AG04450 (cell line): ENCODE results near the gene ZFAND2A. TPM values are rescaled to one million over a fixed set of nuclear protein-coding genes. Genes with fewer than 3 reads are reported as not detected.

ENCODE experiments used
- CTCF ChIA-PET: fragments of 300-600, 350-600 bp; formaldehyde crosslinking; extraction: SDS; loops from one replicate; lab custom pipeline; 2022; ENCODE audit warnings: antibody characterized with exemption, inconsistent platforms; lab: Charles Lee
- POLR2A ChIA-PET: fragments of 350-600 bp; formaldehyde crosslinking; extraction: SDS; loops from one replicate; lab custom pipeline; 2021; ENCODE audit warnings: antibody characterized with exemption, inconsistent platforms; lab: Yijun Ruan, JAX
- DNase-seq: peaks from one replicate; pipeline ENCODE4 v3.0.0-alpha.2; 2011; ENCODE audit warnings: low read depth, low spot score
- H3K27ac ChIP-seq: one replicate; pipeline ENCODE4 v1.5.1; 2012; ENCODE audit warnings: low read depth, low read length, control low read depth
- H3K27me3 ChIP-seq: one replicate; pipeline ENCODE4 v1.6.0; 2012; ENCODE audit warnings: low read length; ENCODE audit not compliant: control insufficient read depth, insufficient read depth
- H3K4me3 ChIP-seq: 2 replicates; pipeline ENCODE4 v1.5.1; 2011; ENCODE audit warnings: mild to moderate bottlenecking, low read depth, low read length, control low read depth
- H3K9me3 ChIP-seq: 2 replicates; pipeline ENCODE4 v1.5.1; 2012; ENCODE audit warnings: low read length; ENCODE audit not compliant: control insufficient read depth, insufficient read depth
- polyA plus RNA-seq: library from polyadenylated mRNA; depleted of rRNA; stranded (reverse); fragments of >200 nt; gene quantifications from 2 replicates; pipeline ENCODE4 v1.2.3, GENCODE V29; 2011
- TF ChIP-seq, protein P1 (sequence below): IDR thresholded peaks from 2 replicates; pipeline ENCODE4 v1.5.1; 2011; ENCODE audit warnings: low read depth, low read length, control low read depth, inconsistent platforms

The ZFAND2A gene
- polyA plus RNA-seq, 1 experiment = 38.9 TPM

DNA sequence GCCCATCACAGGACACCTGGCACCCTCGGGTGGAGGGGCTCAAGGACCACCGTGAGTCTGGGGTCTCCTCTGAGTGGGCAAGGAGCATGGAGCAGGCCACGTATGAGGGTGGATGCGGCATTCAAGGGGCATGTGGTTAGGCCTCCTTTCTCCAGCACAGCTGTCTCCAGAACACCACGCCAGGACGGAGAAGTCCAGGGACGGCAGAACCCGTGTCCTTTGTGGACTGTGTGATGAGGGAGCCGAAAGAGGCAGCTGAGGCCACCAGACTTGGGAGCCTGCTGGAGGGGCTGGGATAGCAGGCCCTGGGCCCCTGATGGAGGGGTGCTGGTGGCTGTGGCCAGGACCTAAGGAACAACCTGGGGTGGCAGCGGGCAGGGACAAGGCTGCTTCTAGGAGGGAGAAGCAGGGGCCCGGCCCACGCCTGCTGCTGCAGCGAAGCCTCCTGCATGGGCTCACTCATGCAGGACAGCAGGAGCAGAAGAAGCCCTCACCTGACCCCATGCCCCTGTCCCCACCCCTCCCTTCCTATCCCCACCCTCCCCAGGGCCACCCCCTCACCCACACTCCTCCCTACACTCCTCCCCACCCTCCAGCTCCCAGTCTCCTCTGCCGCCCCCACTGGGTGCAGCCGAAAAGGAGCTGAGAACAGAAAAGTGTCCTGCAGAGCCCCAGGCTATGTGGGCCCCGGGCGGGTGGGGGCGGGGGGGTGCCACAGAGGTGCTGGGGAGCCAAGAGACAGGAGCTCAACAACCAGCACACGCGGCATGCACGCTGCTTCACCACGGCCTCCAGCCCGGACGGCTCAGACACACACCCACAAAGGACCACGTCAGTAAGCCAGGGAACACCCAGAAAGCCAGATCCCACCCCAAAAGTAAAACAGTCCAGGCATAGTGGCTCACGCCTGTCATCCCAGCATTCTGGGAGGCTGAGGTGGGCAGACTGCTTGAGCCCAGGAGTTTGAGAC is 29.7 kb downstream of the ZFAND2A start:
- no peak for DNase-seq
- Histone ChIP-seq H3K4me3 (no peak overlapping the region), H3K9me3 (no peaks in the 10 kb centered on the region), H3K27ac (no peak overlapping the region), H3K27me3 (no peaks in the 10 kb centered on the region)
- ChIA-PET POLR2A (no interaction called here), CTCF (no interaction called here)
- TF ChIP-seq, protein P1, sequence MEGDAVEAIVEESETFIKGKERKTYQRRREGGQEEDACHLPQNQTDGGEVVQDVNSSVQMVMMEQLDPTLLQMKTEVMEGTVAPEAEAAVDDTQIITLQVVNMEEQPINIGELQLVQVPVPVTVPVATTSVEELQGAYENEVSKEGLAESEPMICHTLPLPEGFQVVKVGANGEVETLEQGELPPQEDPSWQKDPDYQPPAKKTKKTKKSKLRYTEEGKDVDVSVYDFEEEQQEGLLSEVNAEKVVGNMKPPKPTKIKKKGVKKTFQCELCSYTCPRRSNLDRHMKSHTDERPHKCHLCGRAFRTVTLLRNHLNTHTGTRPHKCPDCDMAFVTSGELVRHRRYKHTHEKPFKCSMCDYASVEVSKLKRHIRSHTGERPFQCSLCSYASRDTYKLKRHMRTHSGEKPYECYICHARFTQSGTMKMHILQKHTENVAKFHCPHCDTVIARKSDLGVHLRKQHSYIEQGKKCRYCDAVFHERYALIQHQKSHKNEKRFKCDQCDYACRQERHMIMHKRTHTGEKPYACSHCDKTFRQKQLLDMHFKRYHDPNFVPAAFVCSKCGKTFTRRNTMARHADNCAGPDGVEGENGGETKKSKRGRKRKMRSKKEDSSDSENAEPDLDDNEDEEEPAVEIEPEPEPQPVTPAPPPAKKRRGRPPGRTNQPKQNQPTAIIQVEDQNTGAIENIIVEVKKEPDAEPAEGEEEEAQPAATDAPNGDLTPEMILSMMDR = no peak

DNA sequence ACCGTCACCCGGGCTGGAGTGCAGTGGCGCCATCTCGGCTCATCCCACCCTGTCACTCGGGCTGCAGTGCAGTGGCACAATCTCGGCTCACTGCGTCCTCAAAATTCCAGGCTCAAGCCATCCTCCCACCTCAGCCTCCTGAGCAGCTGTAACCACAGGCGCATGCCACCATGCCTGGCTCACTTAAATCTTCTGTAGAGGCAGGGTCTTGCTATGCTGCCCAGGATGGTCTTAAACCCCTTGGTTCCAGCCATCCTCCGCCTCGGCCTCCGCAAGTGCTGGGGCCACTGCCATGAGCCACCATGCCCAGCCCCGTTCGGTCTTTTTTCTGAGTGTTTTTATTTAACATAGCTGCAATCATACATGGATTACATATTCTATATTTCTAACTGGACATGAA is 30.6 kb downstream of the ZFAND2A start:
- CTCF ChIA-PET = no interaction called here
- no peaks in the 10 kb centered on the region for H3K27me3 ChIP-seq
- H3K4me3 ChIP-seq = no peak overlapping the region
- POLR2A ChIA-PET = no interaction called here
- no peak for DNase-seq
- H3K27ac ChIP-seq = no peak overlapping the region
- TF ChIP-seq, protein P1 = no peak
- H3K9me3 ChIP-seq = no peaks in the 10 kb centered on the region

DNA sequence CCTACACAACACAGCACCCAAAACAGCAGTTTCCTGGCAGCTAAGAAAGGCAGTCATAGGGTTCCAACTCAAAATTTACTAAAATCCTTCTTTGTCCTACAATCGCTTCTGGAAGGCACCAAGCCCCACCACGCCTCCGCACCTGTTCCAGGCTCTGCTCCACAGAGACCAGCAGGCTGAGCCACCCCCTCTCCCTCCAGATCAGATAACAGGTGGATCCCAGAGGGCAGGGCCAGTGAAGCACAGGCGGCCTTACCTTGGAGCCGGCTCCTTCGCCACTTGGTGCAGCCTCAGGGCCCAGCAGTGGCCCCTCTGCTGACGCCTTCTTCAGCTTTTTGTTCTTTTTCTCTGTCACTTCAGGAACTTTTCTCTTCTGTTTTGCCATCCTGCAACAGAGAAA is 33.0 kb downstream of the ZFAND2A start:
- Histone ChIP-seq H3K27ac (no peak overlapping the region), H3K9me3 (no peaks in the 10 kb centered on the region), H3K4me3 (no peak overlapping the region), H3K27me3 (no peaks in the 10 kb centered on the region)
- TF ChIP-seq, protein P1 = no peak
- no peak for DNase-seq
- ChIA-PET POLR2A (no interaction called here), CTCF (interaction anchor here (0.7 kb wide), 1 partner anchor 10 kb away, joined by 3 read pairs; no protein-coding TSS in a partner anchor)

DNA sequence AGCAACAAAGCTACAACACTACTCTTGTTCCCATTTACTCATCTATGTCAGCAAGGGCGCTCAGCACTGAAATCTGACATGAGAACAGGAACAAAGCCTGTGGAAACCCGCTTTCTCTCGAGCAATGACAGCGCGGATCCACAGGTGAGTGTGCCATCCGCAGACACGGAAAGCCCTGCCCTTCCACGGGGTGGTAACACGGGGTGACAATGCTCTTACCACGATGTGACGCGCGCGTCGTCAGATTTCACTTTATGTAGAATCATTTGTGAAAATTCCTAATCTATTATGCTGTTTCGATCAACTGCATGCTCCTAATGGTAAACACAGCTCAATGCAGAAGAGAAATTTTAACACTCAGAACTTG is 34.4 kb downstream of the ZFAND2A start:
- no peak for DNase-seq
- CTCF ChIA-PET = interaction anchor here (1.4 to 3.8 kb wide), 2 partner anchors 40 to 132 kb away, joined by 3 to 36 read pairs; no protein-coding TSS in a partner anchor
- Histone ChIP-seq H3K4me3 (no peak overlapping the region), H3K27me3 (no peaks in the 10 kb centered on the region), H3K27ac (no peak overlapping the region), H3K9me3 (no peaks in the 10 kb centered on the region)
- POLR2A ChIA-PET = no interaction called here
- TF ChIP-seq, protein P1 = no peak
